ENCODE data around the gene DUOXA2.

DNA sequence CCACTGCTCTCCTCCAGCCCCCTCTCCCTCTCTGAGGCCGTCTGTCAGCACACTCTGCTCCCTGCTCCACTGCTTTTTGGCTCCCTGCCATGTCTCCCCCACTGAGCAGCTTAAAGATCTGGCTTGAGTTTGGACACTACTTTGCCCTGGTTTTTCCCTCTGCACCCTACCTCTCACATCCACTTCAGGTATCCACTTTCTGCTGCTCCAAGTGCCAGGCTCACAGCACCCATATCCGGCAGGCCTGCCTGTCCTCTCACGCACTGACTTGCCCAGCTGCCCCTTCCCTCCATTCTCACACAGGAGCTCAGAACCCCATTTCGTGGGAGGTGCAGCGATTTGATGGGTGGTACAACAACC, 19.4 kb downstream of the DUOXA2 start:
- TF ChIP-seq YY1 (IDR thresholded peaks at IDR 0.05; ENCODE audit: insufficient read depth, insufficient read length) (no peak), ZNF274 (IDR thresholded peaks at IDR 0.05; ENCODE audit: low read depth, low read length) (no peak), SUZ12 (IDR thresholded peaks at IDR 0.05; ENCODE audit: extremely low read depth, insufficient read depth, insufficient read length) (no peak)
